Osteoblast (primary cell): ENCODE results near the gene YOD1. TPM values are rescaled to one million over a fixed set of nuclear protein-coding genes. Genes with fewer than 3 reads are reported as not detected.
A peak's percentile ranks its signal among the peaks of the same experiment; 100 is the strongest.

Source experiments
- DNase-seq: peaks from one replicate; pipeline ENCODE4 v3.0.0; 2011; ENCODE audit warnings: low spot score, mixed read lengths; ENCODE audit not compliant: insufficient read length; ENCODE audit errors: missing footprints
- H2AFZ ChIP-seq: 2 replicates; pipeline ENCODE4 v1.6.0; 2011; ENCODE audit warnings: mild to moderate bottlenecking, low read length
- H3K27ac ChIP-seq: 2 replicates; pipeline ENCODE4 v1.5.1; 2011; ENCODE audit warnings: mild to moderate bottlenecking, low read depth, low read length, moderate library complexity
- H3K27me3 ChIP-seq: 2 replicates; pipeline ENCODE4 v1.6.0; 2012; ENCODE audit warnings: mild to moderate bottlenecking, control low read depth, inconsistent platforms, low read length, moderate library complexity; ENCODE audit not compliant: insufficient read depth
- H3K36me3 ChIP-seq: 2 replicates; pipeline ENCODE4 v1.5.1; 2011; ENCODE audit warnings: mild to moderate bottlenecking, low read length, control low read depth, moderate library complexity; ENCODE audit not compliant: insufficient read depth
- H3K4me1 ChIP-seq: 2 replicates; pipeline ENCODE4 v1.5.1; 2011; ENCODE audit warnings: mild to moderate bottlenecking, low read length, control low read depth, moderate library complexity; ENCODE audit not compliant: insufficient read depth
- H3K4me2 ChIP-seq: 2 replicates; pipeline ENCODE4 v1.6.0; 2011; ENCODE audit warnings: mild to moderate bottlenecking, low read length; ENCODE audit not compliant: insufficient read depth
- H3K4me3 ChIP-seq: fragments of 200-600 bp; sonication (generic); 3 replicates; pipeline ENCODE4 v1.5.1; 2012; ENCODE audit warnings: mild to moderate bottlenecking, low read length, inconsistent platforms; ENCODE audit not compliant: insufficient read depth
- H3K79me2 ChIP-seq: 2 replicates; pipeline ENCODE4 v1.6.0; 2012; ENCODE audit warnings: mild to moderate bottlenecking, low read length, control low read depth, inconsistent platforms; ENCODE audit not compliant: insufficient read depth
- H3K9me3 ChIP-seq: 2 replicates; pipeline ENCODE4 v1.5.1; 2011; ENCODE audit warnings: low read depth, low read length, control low read depth
- H4K20me1 ChIP-seq: 2 replicates; pipeline ENCODE4 v1.6.0; 2012; ENCODE audit warnings: mild to moderate bottlenecking, low read length, control low read depth; ENCODE audit not compliant: insufficient read depth
- total RNA-seq: library from RNA; depleted of rRNA; stranded (reverse); fragments of >200 nt; gene quantifications from 2 replicates; pipeline ENCODE4 v1.2.3, GENCODE V29; 2012
- TF ChIP-seq, protein P1 (sequence below): IDR thresholded peaks from 2 replicates; pipeline ENCODE4 v1.5.1; 2011; ENCODE audit warnings: mild to moderate bottlenecking, low read depth, low read length, moderate library complexity; ENCODE audit errors: extremely low read depth

The YOD1 gene
- total RNA-seq, 1 donor, result 8.3 TPM

DNA sequence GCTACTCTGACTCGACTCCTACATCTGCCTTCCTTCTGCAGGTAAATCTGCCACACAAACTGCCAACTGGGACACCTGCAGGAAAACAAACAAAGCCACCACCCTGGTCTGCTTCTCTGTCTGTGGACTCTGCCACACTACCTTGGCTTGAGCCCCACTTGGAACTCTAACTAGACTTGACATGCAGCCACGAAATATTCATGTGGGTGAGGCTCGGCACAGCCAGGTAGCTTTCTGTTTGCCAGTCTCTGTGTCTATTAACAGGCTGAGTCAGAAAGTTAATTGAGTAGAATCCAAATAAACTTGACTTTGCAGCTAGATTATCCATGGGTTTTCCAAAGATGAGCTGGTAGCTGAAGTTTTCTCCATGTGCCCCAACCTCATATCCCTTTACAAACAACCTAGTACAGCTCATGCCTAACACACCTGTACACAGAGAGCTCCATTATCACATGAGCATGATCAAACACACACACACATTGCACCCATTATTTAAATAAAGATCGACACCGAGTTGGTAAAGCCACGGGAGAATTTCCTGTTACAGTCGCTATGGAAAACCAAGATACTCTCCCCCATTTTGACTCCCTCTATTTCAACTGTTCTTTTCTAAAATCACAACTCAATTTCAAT lies 19.3 kb downstream of the YOD1 start:
- Histone ChIP-seq H2AFZ (no peak overlapping the region), H3K4me1 (peaks cover 6% of the 10 kb centered on the region), H3K27ac (no peak overlapping the region), H3K9me3 (no peaks in the 10 kb centered on the region), H3K4me2 (no peak overlapping the region), H4K20me1 (no peaks in the 10 kb centered on the region), H3K4me3 (no peak overlapping the region), H3K36me3 (no peaks in the 10 kb centered on the region), H3K79me2 (no peaks in the 10 kb centered on the region), H3K27me3 (no peaks in the 10 kb centered on the region)
- TF ChIP-seq, protein P1, sequence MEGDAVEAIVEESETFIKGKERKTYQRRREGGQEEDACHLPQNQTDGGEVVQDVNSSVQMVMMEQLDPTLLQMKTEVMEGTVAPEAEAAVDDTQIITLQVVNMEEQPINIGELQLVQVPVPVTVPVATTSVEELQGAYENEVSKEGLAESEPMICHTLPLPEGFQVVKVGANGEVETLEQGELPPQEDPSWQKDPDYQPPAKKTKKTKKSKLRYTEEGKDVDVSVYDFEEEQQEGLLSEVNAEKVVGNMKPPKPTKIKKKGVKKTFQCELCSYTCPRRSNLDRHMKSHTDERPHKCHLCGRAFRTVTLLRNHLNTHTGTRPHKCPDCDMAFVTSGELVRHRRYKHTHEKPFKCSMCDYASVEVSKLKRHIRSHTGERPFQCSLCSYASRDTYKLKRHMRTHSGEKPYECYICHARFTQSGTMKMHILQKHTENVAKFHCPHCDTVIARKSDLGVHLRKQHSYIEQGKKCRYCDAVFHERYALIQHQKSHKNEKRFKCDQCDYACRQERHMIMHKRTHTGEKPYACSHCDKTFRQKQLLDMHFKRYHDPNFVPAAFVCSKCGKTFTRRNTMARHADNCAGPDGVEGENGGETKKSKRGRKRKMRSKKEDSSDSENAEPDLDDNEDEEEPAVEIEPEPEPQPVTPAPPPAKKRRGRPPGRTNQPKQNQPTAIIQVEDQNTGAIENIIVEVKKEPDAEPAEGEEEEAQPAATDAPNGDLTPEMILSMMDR, result no peak
- peak; percentile 0 for DNase-seq

DNA sequence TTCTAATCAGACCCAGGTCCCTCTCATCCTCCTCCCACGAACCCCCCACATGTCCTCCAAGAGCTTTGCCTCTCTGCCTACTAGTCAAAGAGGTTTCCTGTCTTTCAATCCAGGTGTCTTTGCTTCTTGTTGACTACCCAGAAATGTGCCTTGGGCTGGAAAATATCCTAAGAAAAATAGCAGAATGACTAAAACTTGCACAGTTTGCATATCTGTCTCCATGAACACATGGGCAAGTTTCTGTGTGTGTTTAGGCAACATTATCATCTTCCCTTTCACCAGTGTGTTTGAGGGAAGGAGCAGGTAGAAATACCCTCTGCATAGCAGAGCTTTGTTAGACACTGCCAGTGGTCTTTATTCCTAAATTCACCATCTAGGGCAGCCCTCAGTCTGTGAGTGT lies 20.0 kb downstream of the YOD1 start:
- Histone ChIP-seq H3K79me2 (no peaks in the 10 kb centered on the region), H3K4me1 (peaks cover 13% of the 10 kb centered on the region)

DNA sequence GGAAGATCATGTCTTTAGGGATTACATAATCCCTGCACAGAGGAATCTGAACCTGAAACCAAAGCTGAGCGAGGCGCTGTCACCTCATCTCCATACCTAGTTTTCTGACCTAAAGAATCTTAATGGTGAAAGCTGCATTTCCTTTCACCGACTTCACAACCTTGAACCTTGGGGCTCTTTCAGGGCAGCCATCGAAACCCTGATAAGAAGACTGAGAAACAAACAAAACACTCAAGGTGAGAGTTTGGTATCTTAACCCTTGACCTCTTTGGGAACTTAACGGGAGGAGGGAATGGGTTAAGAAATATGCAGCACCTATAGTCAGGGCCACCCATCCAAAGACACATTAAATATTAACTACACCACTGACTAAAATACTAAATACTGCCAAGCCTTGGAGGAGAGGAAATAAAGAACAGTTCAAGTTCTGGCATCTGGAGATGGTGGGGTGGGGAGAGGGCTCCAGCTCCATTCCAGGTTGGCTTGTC lies 20.4 kb downstream of the YOD1 start:
- no peaks in the 10 kb centered on the region for H3K36me3 ChIP-seq
- no peaks in the 10 kb centered on the region for H3K27me3 ChIP-seq
- H3K4me3 ChIP-seq, result no peak overlapping the region
- no peaks in the 10 kb centered on the region for H3K9me3 ChIP-seq
- H3K79me2 ChIP-seq, result no peaks in the 10 kb centered on the region
- H2AFZ ChIP-seq, result no peak overlapping the region
- TF ChIP-seq, protein P1, result no peak
- H4K20me1 ChIP-seq, result no peaks in the 10 kb centered on the region
- H3K4me2 ChIP-seq, result no peak overlapping the region
- H3K27ac ChIP-seq, result no peak overlapping the region
- H3K4me1 ChIP-seq, result peaks cover 18% of the 10 kb centered on the region
- DNase-seq, result peak; percentile 58

More for the DNA sequence above, 20.0 kb downstream of the YOD1 start:
- Histone ChIP-seq H3K4me2 (no peak overlapping the region), H2AFZ (no peak overlapping the region), H3K36me3 (no peaks in the 10 kb centered on the region), H3K27ac (no peak overlapping the region), H3K4me3 (no peak overlapping the region), H3K9me3 (no peaks in the 10 kb centered on the region), H3K27me3 (no peaks in the 10 kb centered on the region), H4K20me1 (no peaks in the 10 kb centered on the region)
- DNase-seq, result no peak
- TF ChIP-seq, protein P1, result no peak

DNA sequence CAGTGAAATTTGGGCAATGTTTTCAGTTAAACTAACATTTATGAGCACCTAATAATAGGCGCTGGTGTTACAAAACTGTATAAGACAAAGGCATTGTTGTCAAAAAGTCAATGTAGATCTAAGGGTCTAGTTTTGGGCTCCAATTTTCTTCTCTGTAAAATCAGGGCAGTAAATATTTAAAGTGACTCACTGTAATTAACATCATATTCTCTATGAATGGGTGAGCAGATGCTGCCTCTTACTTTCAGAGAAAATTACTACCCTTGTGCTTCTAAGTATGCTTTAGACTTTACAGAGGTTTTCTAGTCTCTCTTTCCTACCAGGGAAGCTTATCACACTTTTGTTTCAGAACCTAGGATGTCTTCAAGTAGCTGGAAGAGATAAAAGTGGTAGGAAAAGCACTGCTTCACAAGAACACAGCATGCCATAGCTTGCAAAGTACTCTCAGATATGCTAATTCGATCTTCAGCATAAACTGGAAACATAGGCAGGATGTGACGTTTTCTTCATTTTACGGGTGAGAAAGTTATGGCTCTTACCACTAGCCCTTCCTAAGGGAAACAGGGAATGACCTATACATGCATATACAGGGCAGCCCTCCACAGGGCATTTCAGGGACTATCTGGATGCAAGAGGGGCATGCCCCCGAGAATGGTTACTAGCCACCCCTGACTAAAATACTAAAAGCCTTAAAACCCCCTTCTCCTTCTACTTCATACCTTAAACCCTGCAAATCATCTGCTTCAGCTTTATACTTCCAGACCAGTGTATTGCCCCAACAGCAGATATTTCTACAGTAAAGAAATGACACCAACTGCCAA lies 21.1 kb downstream of the YOD1 start:
- DNase-seq, result peak; percentile 60
- Histone ChIP-seq H4K20me1 (no peaks in the 10 kb centered on the region), H3K79me2 (no peaks in the 10 kb centered on the region), H3K9me3 (no peaks in the 10 kb centered on the region), H2AFZ (no peak overlapping the region), H3K4me1 (peaks cover 24% of the 10 kb centered on the region), H3K27ac (no peak overlapping the region), H3K4me3 (no peak overlapping the region), H3K27me3 (no peaks in the 10 kb centered on the region), H3K36me3 (no peaks in the 10 kb centered on the region), H3K4me2 (no peak overlapping the region)
- TF ChIP-seq, protein P1, result no peak
